Body of pancreas (tissue), 4 donors: ENCODE measurements around the gene TBX21. TPM values are rescaled to one million over a fixed set of nuclear protein-coding genes. Genes with fewer than 3 reads are reported as not detected.
"Not testable (repeated sequence)": the region's sequence is repeated elsewhere in the genome, so short reads cannot be mapped to it uniquely, and the experiment has no call there.

ENCODE experiments used
- ATAC-seq: fragments of 150-250 bp; one replicate; pipeline ENCODE4 v1.9.1; 2016
- DNase-seq, 4 donors: peaks; one replicate each; pipeline ENCODE4 v3.0.0-alpha.2; 2019
- H3K27ac ChIP-seq, 4 donors: fragments of 200-600 bp; sonication (generic); 1 replicate in 3 of 4; 2 replicates in 1 of 4; pipeline versions ENCODE4 v1.5.1 to v1.6.1; 2016 to 2019; ENCODE audit warnings: mild to moderate bottlenecking in 1 of 4, mixed read lengths in 1 of 4, moderate library complexity in 1 of 4
- H3K27me3 ChIP-seq, 2 donors: fragments of 200-600 bp; sonication (generic); one replicate each; pipeline ENCODE4 v1.6.0; 2016; ENCODE audit warnings: mild to moderate bottlenecking in 1 of 2
- H3K36me3 ChIP-seq, 2 donors: fragments of 200-600 bp; sonication (generic); replicated peaks in 1 of 2; 2 replicates each; pipeline ENCODE4 v1.5.1; 2016; ENCODE audit warnings: low read depth in 2 of 2; ENCODE audit not compliant: insufficient read depth in 1 of 2
- H3K4me1 ChIP-seq: fragments of 200-600 bp; sonication (generic); one replicate; pipeline ENCODE4 v1.6.0; 2016
- H3K4me3 ChIP-seq, 2 donors: fragments of 200-600 bp; sonication (generic); 1 replicate in 1 of 2; 2 replicates in 1 of 2; pipeline ENCODE4 v1.5.1; 2016 to 2019
- H3K9me3 ChIP-seq, 3 donors: fragments of 200-600 bp; sonication (generic); 1 replicate in 2 of 3; 2 replicates in 1 of 3; pipeline ENCODE4 v1.5.1; 2016
- POLR2A ChIP-seq, 3 donors: fragments of 450-650 bp; IDR thresholded peaks; one replicate each; pipeline ENCODE4 v1.6.1; 2016; ENCODE audit warnings: antibody characterized with exemption in 3 of 3, mild to moderate bottlenecking in 2 of 3
- WGBS, 2 donors: methylation state at CpG; one replicate each; pipeline ENCODE4 v1.1.5; 2017; 5-methylcytosine and 5-hydroxymethylcytosine counted together
- intact Hi-C: fragments of 100-400 bp; cut with DNase I; formaldehyde crosslinking; loops from one replicate; pipeline ENCODE4 v1.15.1; 2023
- total RNA-seq, 2 donors: library from RNA; depleted of rRNA; stranded (reverse); fragments of >200 nt; gene quantifications; one replicate each; pipeline ENCODE4 v1.1.0, GENCODE V29; 2016
- TF ChIP-seq, protein P1 (sequence below), 7 experiments: fragments of 450-650 bp in 4 of 7; fragments of 200-600 bp in 3 of 7; sonication (generic) in 3 of 7; IDR thresholded peaks; one replicate each; pipeline ENCODE4 v1.5.1; 2016 to 2019; ENCODE audit warnings: antibody characterized with exemption in 7 of 7

The TBX21 gene
- total RNA-seq, 2 donors from 2014 or later, result 1.0 TPM; not detected in 1

DNA sequence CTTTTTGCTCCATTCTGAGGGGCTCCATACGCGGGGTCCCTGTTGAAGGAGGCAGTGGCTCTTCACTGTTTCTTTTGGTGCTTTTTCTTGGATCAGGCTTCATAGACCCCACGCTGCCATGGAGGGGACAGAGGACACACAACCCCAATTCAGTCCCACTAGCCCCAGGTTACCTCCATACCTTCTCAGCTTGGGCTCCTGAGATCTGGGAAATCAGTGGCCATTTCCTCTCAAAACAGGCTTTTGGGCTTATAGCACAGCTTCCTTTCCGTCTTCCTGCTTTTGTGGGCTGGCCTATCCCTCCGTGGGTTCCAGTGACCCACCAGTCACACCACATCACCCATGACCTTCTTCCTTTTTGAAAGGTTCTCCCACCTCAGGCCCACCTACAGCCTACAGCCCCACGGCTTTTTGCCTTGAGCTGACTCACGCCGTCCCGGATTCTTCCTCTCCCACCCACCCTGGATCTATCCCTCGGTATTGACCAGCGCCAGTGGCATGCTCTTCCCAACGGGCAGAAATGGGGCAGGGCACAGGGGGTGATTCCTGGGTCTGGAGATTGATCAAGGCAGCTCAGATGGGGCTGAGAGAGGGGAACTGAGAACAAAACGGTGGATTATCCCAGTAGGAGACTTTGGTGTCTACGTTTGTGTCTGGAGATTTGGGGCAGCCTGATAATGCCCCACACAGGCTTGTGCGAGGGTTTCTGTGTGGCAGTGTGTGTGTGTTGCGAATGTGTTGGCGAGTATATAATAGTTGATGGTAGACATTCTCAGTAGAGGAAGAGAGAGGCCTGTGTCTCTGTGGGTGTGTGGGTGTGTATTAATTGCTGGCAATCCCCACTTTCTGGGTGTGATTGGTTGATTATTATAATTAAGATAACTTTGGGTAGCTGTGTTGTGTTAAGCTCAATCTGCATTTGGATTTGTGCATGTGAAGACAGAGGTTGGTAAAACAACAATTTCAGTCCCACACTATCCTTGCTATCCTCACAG is 3.8 kb downstream of the TBX21 start:
- Histone ChIP-seq H3K4me1 (peaks cover 13% of the 10 kb centered on the region), H3K27ac (no peak overlapping the region), H3K27me3 (peaks cover 0 to 24% of the 10 kb centered on the region in 2 donors), H3K4me3 (no peak overlapping the region), H3K9me3 (no peaks in the 10 kb centered on the region), H3K36me3 (no peaks in the 10 kb centered on the region)
- intact Hi-C loops, result no loop called here
- DNase-seq, result no peak
- ATAC-seq, result no peak
- 70 to 71% methylated on average over 17 of the region's 17 CpGs for WGBS, 2 donors
- TF ChIP-seq, protein P1, sequence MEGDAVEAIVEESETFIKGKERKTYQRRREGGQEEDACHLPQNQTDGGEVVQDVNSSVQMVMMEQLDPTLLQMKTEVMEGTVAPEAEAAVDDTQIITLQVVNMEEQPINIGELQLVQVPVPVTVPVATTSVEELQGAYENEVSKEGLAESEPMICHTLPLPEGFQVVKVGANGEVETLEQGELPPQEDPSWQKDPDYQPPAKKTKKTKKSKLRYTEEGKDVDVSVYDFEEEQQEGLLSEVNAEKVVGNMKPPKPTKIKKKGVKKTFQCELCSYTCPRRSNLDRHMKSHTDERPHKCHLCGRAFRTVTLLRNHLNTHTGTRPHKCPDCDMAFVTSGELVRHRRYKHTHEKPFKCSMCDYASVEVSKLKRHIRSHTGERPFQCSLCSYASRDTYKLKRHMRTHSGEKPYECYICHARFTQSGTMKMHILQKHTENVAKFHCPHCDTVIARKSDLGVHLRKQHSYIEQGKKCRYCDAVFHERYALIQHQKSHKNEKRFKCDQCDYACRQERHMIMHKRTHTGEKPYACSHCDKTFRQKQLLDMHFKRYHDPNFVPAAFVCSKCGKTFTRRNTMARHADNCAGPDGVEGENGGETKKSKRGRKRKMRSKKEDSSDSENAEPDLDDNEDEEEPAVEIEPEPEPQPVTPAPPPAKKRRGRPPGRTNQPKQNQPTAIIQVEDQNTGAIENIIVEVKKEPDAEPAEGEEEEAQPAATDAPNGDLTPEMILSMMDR (IDR thresholded peaks at IDR 0.05), result no peak

DNA sequence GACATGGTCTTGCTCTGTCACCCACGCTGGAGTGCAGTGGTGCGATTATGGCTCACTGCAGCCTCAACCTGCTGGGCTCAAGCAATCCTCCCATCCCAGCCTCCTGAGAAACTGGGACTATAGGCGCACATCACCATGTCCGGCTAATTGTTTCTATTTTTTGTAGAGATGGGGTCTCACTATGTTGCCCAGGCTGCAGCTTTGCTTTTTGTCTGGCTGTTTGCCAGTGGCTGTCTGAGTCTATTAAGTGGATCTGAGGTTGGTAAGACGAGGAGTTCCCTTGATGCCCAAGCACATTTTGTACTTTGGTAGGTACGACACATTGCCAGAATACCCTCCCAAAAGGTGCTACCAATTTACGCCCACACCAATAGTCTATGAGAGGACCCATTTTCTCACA is 5.1 kb downstream of the TBX21 start:
- peaks cover 9% of the 10 kb centered on the region for H3K4me1 ChIP-seq
- no peak for TF ChIP-seq POLR2A (IDR thresholded peaks at IDR 0.05)
- TF ChIP-seq, protein P1 (IDR thresholded peaks at IDR 0.05), result no peak
- ATAC-seq (no peak), DNase-seq (no peak)
- no peak overlapping the region for H3K27ac ChIP-seq
- WGBS, 2 donors, result 79 to 85% methylated on average over 7 of the region's 7 CpGs
- peaks cover 0 to 11% of the 10 kb centered on the region in 2 donors for H3K27me3 ChIP-seq
- no peak overlapping the region for H3K4me3 ChIP-seq
- intact Hi-C loops, result no loop called here
- H3K36me3 ChIP-seq, result no peaks in the 10 kb centered on the region
- H3K9me3 ChIP-seq, result no peaks in the 10 kb centered on the region

DNA sequence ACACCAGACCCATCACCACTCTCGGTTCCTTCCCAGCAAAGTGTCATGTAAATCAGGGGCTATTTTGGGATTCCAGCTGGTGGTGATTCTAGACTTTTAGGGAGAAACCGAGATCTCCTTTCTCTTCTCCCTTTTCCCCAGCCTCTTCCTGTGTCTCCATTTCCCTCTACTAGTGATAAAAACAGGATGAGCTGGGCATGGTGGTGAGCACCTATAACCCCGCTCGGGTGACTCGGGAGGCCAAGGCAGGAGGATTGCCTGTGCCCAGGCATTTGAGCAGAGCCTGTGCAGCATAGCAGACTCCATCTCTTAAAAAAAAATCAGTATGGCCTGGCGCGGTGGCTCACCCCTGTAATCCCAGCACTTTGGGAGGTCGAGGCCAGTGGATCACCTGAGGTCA is 6.1 kb downstream of the TBX21 start:
- ATAC-seq, result no peak
- Histone ChIP-seq H3K27me3 (peaks cover 0 to 2% of the 10 kb centered on the region in 2 donors), H3K36me3 (no peaks in the 10 kb centered on the region), H3K4me1 (no peaks in the 10 kb centered on the region), H3K9me3 (no peaks in the 10 kb centered on the region), H3K4me3 (no peak overlapping the region), H3K27ac (no peak overlapping the region)
- 70 to 81% methylated on average over 7 to 8 of the region's 8 CpGs for WGBS, 2 donors
- no peak for DNase-seq
- intact Hi-C loops, result no loop called here
- TF ChIP-seq POLR2A (IDR thresholded peaks at IDR 0.05), result no peak

DNA sequence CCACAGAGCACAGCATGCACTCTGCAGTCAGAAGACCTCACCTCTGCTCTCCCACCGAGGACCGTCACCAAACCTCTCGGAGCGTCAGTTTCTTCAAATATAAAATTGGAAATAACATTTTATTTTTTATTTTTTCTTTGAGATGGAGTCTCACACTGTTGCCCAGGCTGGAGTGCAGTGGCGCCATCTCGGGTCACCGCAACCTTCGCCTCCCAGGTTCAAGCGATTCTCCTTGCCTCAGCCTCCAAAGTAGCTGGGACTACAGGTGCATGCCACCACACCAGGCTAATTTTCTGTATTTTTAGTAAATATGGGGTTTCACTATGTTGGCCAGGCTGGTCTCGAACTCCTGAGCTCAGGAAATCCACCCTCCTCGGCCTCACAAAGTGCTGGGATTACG is 6.9 kb downstream of the TBX21 start:
- ATAC-seq, DNase-seq, H3K9me3 ChIP-seq, H3K27me3 ChIP-seq, H3K4me3 ChIP-seq, H3K27ac ChIP-seq, H3K36me3 ChIP-seq, intact Hi-C loops, H3K4me1 ChIP-seq: not testable (repeated sequence)
- 78 to 81% methylated on average over 12 of the region's 12 CpGs for WGBS, 2 donors

DNA sequence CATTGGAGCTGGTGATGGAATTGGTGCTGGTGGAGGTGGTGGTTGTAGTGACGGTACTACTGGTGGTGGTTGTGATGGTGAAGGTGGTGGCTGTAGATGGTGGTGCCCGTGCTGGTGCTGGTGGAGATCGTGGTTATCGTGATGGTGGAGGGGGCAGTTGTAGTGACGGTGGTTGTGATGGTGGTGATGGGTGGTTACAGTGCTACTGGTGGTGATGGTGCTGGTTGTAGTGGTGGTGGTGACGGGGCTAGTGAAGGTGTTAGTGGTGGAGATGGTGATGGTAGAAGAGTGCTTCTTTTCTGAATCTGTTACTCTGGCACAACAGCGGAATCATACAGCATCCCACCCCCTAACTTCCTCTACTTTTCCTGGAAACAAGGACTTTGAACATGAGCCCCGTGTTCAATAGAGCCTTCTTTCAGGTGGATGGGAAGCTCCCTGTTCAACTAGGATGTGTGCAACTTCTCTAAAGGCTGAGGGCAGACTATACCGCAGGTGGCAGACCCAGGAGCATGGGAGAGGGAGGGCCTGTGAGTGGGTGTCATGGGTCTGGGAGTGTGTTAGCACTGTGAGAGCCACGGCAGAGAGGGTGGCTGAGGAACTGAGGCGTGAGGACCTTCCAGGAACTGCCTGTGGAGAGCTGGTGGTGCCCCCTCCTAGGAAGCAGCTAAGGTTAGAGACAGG is 8.2 kb downstream of the TBX21 start:
- Histone ChIP-seq H3K4me1 (no peaks in the 10 kb centered on the region), H3K27me3 (peaks cover 0 to 16% of the 10 kb centered on the region in 2 donors), H3K4me3 (no peak overlapping the region), H3K9me3 (no peaks in the 10 kb centered on the region), H3K27ac (no peak overlapping the region), H3K36me3 (no peaks in the 10 kb centered on the region)
- DNase-seq (no peak), ATAC-seq (no peak)
- intact Hi-C loops, result no loop called here
- WGBS, 2 donors, result 66 to 72% methylated on average over 11 of the region's 11 CpGs
- TF ChIP-seq, protein P1 (IDR thresholded peaks at IDR 0.05), result no peak
- no peak for TF ChIP-seq POLR2A (IDR thresholded peaks at IDR 0.05)
